LoVo (cell line): Measurements from ENCODE around the gene LTBR.

ENCODE experiments used
- DNase-seq: peaks from one replicate; pipeline ENCODE4 v3.0.0-alpha.2; 2016; ENCODE audit warnings: low spot score

The LTBR gene

GRCh38 chr12:6384499-6385436 lies 806 bp downstream of the LTBR start:
- no peak for DNase-seq

- DNase-seq: no peak
Observed at GRCh38 chr12:6386038-6386437, 2.1 kb downstream of the LTBR start.

GRCh38 chr12:6386491-6386890 lies 2.5 kb downstream of the LTBR start:
- DNase-seq: no peak

- no peak for DNase-seq
Observed at GRCh38 chr12:6387541-6387940, 3.6 kb downstream of the LTBR start.

- no peak for DNase-seq
Observed at GRCh38 chr12:6390084-6390799, 6.3 kb downstream of the LTBR start.

- no peak for DNase-seq
Observed at GRCh38 chr12:6391013-6391412, 7.1 kb downstream of the LTBR start.

- no peak for DNase-seq
Observed at GRCh38 chr12:6392504-6392903, 8.5 kb downstream of the LTBR start.

GRCh38 chr12:6393109-6393508 lies 9.1 kb downstream of the LTBR start:
- no peak for DNase-seq

GRCh38 chr12:6394398-6394797 lies 10.4 kb downstream of the LTBR start:
- no peak for DNase-seq

GRCh38 chr12:6396031-6396430 lies 12.1 kb downstream of the LTBR start:
- DNase-seq: no peak

GRCh38 chr12:6399884-6400644 lies 16.1 kb downstream of the LTBR start:
- peak; percentile 50 for DNase-seq

GRCh38 chr12:6404390-6404789 lies 20.4 kb downstream of the LTBR start:
- DNase-seq: no peak

- no peak for DNase-seq
Observed at GRCh38 chr12:6405963-6406362, 22.0 kb downstream of the LTBR start.

- no peak for DNase-seq
Observed at GRCh38 chr12:6407236-6407954, 23.4 kb downstream of the LTBR start.

- no peak for DNase-seq
Observed at GRCh38 chr12:6416596-6416995, 32.6 kb downstream of the LTBR start.

- DNase-seq: no peak
Observed at GRCh38 chr12:6418796-6419195, 34.8 kb downstream of the LTBR start.

- DNase-seq: no peak
Observed at GRCh38 chr12:6420364-6420763, 36.4 kb downstream of the LTBR start.

GRCh38 chr12:6423267-6424007 lies 39.5 kb downstream of the LTBR start:
- peak; percentile 94 for DNase-seq

- no peak for DNase-seq
Observed at GRCh38 chr12:6424008-6424347, 40.0 kb downstream of the LTBR start.

- DNase-seq: no peak
Observed at GRCh38 chr12:6424866-6425265, 40.9 kb downstream of the LTBR start.
